HG03135 (cell line): ENCODE measurements around the gene CCDC30.

ENCODE experiments used
- ATAC-seq: cut with Tn5 transposase; IDR thresholded peaks from one replicate; pipeline ENCODE4 v1.9.1; 2021; ENCODE audit warnings: mild to moderate bottlenecking, moderate library complexity; ENCODE audit not compliant: unreplicated experiment

CCDC30 gene

GRCh38 chr1:42686418-42686817 lies 223.3 kb downstream of the CCDC30 start:
- no peak for ATAC-seq

- ATAC-seq, result no peak
These were observed 226.8 kb downstream of the CCDC30 start for GRCh38 chr1:42689912-42690311.

GRCh38 chr1:42690477-42691156 lies 227.5 kb downstream of the CCDC30 start:
- ATAC-seq, result no peak

GRCh38 chr1:42691157-42691498 lies 228.0 kb downstream of the CCDC30 start:
- ATAC-seq, result no peak

- no peak for ATAC-seq
These were observed 229.4 kb downstream of the CCDC30 start for GRCh38 chr1:42692461-42692860.

- no peak for ATAC-seq
These were observed 229.8 kb downstream of the CCDC30 start for GRCh38 chr1:42692911-42693310.

- ATAC-seq, result no peak
These were observed 235.2 kb downstream of the CCDC30 start for GRCh38 chr1:42698081-42698813.

GRCh38 chr1:42700006-42700405 lies 236.9 kb downstream of the CCDC30 start:
- no peak for ATAC-seq

GRCh38 chr1:42703888-42704464 lies 240.9 kb downstream of the CCDC30 start:
- ATAC-seq, result no peak
